HuH-7.5 (cell line): ENCODE data around the gene CADPS2.

Experiments
- DNase-seq: peaks from one replicate; pipeline ENCODE4 v3.0.0; 2011; ENCODE audit warnings: low spot score

Gene CADPS2

DNA sequence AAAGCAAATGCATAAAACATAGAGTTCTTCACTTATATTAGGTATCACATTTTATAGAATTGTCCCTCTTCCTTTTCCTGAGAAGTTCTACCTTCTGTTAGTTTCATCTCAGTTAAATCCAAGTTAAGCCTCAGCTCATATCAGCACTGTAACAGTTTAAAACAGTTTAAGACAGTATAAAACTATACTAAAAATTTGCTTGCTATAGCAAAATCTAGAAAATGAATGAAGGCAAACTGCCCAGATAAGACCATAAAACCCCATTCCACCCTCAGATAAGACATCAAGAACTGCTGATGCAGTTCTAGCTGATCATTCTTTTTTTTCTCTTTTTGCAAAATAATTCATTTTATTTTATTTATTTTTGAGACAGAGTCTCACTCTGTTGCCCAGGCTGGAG lies 364.5 kb downstream of the CADPS2 start:
- no peak for DNase-seq

DNA sequence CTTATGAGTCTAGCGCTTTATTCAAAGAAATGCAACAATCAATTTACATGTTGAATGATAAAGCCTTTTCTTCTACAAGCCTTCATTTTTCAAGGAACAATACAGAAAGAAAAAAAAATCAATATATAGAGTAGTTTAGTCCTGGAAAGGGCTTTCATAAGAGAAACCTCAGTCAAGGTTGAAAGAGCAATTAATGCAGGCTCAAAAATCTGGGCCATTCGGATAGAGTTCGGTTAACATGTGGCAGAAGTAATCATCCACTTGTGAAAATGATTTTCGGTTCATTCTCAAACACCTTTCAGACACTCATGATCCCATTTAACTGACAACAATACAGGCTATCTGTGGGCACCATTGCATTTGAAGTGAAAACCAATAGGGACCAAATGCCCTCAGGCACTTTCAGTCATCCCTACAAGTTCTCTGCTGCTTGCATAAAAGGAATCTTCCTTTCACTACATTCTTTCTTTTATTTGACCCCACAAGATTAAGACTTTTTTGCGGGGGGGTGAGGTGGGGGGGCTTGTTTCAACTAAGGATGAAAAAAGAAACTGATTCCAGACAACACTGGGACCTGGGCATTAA lies 365.2 kb downstream of the CADPS2 start:
- no peak for DNase-seq

DNA sequence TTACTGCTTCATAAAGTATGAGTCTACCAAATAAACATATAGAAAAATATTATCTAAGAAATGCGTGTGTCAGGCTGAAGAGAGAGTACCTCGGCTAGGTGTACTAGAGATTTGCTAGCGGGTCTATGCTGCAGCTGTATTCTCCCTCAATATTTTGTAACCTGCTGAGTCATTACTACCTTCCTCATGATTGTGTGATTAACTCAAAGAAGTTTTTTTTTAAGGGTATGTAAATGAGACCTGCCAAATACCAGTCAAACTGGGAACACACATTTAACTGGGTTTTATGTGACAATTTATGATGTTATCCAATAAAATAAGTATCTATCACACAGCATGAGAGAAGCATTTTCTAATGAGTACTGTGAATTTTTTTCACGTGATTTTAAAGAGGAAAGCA lies 367.8 kb downstream of the CADPS2 start:
- DNase-seq, result no peak

DNA sequence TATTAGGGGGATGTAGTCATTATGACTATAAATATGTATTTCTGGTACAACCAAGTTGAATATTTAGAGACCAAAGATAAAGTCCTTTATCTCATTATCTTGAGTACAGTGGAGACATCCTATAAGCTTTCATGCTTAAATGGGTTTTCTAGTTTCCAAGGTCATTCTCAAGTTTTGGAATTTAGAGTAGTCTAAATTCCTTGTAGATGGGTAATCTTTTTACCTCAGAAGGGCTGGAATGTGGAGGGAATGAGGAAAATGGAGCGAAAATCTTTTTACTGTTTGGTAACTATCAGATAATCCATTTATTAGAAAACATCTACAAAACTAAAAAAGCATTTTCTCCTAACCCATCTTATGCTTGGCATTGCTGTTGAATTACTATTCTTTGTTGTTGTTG lies 368.7 kb downstream of the CADPS2 start:
- DNase-seq, result no peak

DNA sequence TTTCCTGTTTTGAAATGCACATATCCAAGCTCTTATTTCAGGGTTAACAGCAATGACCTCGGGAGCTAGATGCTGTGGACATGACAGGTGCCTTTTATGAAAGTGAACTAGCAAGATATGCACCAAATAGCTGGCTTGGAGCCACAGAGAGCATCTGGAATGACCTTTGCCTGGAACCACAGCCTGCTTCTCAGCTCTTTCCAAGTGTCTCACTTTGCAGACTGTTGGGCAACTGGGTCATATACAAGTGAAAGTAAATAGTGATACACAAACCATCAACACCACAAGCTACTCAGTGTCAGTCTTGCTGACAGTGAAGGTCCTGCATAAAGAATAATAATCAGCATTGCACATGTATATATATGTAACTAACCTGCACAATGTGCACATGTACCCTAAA lies 370.9 kb downstream of the CADPS2 start:
- peak; percentile 5 for DNase-seq

DNA sequence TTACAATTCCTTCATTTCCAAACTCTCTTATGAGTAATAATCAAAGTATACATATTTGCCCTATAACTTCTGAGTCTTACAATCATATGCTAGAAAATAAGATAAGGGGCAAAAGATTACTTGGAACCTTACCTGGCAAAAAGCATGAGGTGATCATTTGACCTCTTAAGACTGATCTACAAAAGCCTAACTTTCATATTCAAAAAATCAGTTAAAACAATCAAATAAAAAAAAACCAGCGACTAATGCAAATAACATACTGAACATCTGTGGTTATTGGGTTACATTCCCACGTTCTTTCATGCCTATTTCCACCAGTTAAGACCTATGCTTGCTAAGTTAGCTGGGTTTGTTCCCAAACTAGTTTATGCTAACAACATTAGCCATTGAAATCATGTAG lies 375.0 kb downstream of the CADPS2 start:
- no peak for DNase-seq

DNA sequence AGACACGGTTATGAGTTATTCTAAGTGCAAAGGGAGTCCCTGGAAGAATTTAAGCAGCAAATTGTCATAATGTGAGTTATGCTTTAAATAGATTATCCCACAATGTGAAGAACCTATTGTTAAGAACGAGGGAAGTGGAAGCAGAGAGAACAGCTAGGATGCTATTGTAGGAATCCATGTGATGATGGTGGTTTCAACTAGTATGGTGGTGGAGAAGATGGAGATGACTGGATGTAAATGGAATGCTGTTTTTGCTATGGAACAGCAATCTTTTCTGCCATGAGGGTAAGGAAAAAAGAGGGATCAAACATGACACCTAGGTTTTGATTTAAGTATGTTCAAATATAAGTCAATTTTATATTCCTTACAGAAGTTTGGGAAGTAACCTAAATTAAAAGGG lies 378.7 kb downstream of the CADPS2 start:
- DNase-seq, result no peak

DNA sequence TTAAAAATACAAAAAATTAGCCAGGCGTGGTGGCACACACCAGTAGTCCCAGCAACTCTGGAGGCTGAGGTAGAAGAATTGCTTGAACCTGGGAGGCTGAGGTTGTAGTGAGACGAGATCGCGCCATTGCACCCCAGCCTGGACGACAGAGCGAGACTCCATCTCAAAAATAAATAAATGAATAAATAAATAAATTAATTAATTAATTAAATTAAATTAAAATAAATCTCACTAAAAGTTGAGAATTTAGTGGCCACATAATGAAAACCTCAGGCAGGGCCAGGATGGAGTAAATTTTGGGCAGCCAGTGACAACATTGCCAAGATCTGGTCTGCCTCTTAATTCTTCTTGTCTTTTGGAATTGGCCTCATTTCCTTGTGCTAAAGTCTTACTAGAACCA lies 394.3 kb downstream of the CADPS2 start:
- DNase-seq, result no peak

DNA sequence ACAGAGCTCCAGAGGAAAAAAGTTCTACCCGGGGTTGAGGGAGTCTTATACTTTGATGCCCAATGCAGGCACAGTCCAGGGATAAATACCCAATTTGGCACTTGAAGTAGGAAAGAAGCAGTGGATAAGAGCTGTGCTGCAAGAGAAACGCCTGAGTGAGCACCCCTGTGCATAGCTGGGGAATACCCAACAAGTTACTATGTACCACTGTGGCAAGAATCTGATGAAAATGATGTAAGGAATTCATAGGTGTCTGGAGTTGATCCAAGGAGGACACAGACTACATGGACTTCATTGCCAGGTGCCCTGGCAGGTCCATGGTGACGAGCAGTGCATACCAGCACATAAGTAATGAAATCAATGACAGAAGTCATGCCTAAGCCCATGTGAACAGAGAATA lies 398.0 kb downstream of the CADPS2 start:
- DNase-seq, result no peak

DNA sequence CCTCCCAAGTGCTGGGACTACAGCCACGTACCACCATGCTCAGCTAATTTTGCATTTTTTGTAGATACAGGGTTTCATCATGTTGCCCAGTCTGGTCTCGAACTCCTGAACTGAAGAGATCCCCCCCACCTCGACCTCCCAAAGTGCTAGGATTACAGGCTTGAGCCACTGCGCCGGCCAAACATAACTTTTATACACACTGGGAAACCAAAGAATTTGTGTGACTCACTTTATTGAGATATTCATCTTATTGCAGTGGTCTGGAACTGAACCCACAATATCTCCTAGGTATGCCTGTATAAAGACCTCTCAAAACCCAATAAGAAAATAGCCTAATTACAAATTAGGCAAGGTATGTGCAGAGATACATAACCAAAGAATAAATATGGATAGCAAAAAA lies 399.1 kb downstream of the CADPS2 start:
- no peak for DNase-seq

DNA sequence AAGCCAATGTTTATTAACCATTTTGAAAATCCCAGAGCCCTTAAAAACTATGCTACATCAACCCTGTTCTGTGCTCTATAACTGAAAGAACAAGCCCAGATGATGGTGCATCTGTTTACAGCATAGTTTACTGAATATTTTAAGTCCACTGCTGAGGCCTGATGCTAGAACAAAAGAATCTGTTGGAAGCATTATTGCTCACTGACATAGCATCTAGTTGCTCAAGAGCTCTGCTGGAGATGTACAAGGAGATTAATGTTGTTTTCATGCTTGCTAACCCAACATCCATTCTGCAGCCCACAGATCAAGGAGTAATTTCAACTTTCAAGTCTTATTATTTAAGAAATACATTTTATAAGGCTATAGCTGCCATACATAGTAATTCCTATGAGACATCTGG lies 400.4 kb downstream of the CADPS2 start:
- DNase-seq, result no peak

DNA sequence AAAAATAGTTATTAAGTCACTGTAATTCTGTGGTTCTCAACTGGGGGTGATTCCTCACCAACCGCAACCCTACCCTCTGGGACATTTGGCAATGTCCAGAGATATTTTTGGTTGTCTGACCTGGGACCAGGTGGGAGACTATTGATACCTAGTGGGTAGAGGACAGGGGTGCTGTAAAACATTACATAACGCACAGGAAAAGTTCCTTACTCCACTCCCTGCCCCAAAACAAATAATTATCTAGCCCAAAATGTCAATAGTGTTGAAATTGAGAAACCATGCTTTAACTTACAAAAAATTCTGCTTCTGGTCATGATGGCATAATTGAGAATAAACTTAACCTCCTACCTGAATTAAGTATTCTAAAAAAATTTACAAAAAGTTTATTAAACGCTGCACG lies 404.0 kb downstream of the CADPS2 start:
- DNase-seq, result no peak

DNA sequence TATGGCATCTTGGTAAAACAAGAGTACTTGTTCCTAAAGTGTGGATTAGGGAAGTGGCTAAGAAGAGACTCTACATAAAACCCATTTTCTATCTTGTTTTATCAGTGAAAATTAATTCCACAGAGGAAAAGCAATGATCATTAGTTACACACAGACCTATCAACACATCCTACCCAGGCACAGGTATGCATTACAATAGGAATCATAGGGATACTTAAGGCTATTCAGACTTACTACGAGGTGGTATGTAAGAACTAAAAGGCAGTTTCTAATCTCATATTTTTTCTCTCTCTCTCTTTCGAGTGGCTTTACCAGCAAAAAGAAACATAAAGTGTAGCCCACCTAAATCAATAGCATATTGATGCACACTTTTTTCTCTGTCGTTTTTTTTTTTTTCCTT lies 415.4 kb downstream of the CADPS2 start:
- DNase-seq, result no peak

DNA sequence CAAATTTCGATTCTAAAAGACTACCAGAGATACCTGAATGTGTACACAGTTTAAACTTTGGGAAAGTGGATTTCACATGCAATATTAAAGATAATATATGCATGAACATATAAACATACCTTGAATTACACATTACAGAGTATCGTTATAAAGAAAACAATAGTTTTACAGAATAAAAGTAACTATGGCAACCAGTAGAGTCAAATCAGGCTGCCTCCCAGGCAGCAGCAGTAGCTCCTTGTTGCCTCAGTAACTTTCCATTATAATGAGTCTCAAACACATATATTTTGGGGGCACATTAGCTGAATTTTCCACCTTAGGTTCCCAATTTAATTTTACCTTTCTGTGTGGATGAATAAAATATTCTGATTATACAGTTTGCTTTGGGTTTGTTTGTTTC lies 417.3 kb downstream of the CADPS2 start:
- no peak for DNase-seq

DNA sequence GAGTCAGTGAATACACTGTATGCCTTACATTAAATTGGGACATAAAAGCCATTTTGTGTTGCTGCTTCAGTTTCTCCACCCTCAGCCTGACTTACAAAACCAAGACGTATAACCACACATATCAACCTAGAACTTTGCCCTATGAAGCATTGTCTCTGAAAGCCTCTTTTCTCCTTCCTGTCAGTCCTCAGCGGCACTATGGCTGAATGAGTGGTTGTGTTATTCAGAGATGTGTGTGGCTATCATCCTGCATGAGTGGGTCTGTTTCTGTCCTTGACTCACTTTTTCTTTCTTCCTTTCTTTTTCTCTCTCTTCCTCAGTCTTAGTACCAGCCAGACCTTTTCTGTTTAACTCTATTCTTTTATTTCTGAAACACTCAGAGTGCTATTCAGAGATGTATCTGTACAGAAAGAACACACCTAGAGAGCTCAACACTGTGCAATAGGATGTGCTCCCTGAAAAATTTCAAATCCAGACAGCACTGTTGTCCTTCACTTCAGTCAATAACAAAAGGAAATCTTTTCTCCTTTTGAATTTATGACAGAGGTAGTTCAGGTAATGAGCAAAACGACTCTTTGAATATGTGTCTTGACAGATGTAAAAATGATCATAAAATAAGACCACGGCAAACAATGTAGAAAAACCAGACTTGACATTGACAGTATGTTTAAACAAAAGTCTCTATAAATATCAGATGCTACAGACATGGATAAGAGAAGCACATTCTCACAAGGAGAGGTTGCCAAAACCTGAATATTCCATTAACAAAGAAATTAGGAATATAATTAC lies 418.4 kb downstream of the CADPS2 start:
- DNase-seq, result no peak

DNA sequence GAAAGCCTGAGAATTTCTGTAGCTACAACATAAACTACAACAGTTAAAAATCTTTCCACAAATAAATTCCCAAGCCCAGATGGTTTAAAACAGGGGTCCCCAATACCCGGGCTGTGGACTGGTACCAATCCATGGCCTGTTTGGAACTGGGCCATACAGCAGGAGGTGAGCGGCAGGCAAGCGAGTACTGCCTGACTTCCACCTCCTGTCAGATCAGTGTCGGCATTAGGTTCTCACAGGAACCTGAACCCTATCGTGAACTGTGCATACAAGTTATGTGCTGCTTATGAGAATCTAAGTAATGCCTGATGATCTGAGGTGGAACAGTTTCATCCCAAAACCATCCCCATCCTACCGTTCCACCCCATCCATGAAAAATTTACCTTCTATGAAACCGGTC lies 421.0 kb downstream of the CADPS2 start:
- DNase-seq, result no peak

DNA sequence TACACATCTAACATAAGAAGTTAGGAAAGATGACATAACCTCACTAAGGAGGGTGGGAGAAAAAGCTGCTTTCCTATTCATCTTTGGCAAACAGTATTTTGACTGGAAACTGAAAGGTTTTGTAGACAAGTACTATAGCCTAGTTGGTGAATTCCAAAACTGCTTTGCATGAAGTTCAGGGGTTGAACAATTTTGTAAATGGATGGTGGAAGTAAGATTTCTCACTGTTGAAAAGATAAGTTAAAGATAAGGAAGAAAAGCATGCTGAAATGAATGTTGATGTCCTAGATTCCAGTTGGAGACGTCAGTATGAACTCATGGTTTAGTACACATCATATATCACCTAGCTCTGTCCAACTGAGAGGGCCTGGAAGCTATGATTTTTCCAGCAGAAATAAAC lies 422.6 kb downstream of the CADPS2 start:
- no peak for DNase-seq

DNA sequence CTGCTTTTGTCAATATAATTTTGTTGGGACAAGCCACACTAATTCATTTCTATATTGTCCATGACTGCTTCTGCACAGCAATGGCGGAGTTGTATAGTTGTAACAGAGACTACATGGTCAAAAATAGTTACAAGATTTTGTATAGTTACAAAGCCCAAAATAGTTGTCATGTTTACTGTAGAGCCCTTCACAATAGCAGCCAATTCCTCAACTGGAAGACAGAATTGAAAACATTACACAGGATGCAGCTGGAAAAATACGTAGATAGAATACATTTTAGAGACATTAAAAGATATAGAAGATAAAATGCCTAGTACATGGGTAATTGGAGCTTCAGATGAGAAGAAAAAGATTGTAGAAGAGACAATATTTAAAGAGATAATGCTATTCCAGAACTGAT lies 425.3 kb downstream of the CADPS2 start:
- DNase-seq, result no peak

DNA sequence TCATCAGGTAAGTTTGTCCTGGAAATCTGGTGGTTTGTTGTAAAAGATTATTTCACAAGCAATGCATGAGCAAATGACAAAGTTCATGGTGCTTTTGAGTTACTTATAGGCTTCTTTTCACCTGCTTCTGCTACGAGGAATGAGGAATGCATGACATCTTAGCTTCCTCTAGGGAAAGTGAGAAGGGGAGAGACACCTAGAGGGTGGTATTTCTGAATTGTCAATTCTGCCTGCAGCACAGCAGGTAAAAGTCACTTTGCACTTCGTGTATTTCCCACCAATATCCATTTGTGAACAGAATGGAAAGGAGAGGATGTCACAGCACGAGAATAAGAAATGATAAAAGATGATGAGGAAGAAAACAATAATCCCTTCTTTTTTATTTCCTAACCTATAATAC lies 428.3 kb downstream of the CADPS2 start:
- DNase-seq, result no peak

DNA sequence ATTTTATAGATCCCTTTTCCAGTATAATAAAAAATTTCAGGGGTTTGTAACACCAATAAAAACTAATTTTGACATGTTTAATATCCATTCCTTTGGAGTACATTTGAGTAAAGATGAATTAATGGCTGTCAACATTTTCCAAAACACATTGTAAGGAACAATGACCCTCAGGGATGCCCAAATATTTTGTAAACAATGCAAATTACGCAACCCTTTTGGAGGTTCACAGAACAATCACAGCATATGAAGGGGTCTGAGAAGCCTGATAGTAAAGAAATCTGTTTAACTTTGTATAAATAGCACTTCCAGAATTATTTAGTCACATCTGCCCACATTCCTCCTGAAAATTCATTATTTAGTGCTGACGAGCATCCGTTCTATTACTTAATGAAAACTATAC lies 428.9 kb downstream of the CADPS2 start:
- DNase-seq, result no peak

DNA sequence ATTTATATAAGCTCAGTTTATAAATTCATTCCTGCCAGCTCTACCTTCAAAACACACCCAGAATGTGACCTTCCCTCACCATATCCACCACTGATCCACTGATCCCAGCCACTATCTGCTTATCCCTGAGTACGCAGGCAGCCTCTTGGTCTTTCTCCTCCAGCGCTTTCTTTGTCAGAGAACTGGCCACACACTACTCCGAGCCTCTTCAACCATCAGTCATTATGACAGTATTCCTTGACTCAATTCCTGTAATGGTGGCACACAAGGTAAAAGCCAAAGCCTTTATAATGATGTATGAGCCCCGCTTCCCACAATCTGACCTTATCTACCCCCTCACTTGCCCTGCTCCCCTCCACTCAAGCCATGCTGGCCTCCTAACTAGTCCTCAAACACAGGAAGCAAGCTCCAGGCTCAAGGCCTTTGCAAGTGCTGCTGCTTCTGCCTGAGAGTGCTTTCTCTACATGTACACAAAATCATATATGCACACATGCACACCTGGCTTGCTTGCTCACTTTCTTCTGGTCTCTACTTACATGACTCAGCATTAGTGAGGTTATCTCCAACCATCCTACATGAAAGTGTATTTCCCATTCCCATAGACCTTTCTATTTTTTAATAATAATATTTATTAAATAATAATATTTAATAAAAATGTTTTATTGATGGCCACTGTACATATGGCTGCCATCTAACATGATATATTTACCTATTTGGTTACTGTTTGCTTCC lies 431.3 kb downstream of the CADPS2 start:
- DNase-seq, result no peak

DNA sequence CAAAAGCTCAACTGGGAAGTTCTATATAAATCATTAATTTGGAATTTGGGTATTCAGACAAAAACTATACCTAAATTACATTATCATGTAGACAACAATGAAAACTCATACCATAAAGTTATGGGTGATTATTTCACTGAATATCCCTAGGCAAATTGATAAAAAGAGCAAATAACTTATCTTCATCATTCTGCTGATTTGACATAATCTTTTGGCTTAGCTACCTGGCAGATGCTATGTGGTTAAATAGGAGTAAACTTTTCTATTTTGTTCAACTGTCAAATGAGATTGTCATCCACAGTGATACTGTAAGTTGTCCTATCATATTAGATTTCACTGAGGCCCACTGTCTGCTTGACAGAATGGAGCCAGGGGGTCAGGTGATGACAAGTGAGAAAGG lies 432.8 kb downstream of the CADPS2 start:
- no peak for DNase-seq

DNA sequence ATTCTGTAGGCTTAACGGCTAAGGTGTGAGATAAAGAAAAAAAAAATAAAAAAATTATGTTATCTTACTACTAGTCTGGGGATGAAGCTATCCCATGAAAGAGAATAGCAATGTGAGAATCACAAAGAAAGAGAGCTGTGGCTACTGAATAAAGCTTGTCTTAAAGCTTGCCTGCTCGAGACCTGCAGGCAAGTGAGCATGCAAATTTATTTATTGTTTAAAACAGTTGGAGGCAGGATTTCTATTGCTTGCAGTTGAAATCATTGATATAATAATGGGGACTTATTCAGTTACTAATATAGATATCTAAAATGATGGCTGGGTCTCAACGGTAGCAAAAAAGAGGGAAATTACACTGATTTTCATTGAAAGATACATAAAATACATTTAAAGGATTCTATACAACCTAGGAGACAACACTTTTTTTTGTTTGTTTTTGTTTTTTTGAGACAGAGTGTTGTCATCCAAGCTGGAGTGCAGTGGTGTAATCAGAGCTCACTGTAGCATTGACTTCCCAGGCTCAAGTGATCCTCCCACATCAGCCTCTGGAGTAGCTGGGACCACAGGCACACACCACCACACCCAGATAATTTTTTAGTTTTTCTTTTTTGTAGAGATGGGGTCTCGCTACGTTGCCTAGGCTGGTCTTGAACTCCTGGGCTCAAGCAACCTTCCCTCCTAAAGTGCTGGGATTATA lies 437.2 kb downstream of the CADPS2 start:
- no peak for DNase-seq
